HEK293 (cell line): ENCODE measurements around the gene EIF4G3.

ENCODE experiments used
- CTCF ChIA-PET: fragments of 350-600 bp; formaldehyde crosslinking; extraction: SDS; loops from one replicate; lab custom pipeline; 2021; ENCODE audit warnings: antibody characterized with exemption; lab: Yijun Ruan, JAX
- POLR2A ChIA-PET: fragments of 300-600 bp; formaldehyde crosslinking; extraction: SDS; loops from one replicate; lab custom pipeline; 2020; ENCODE audit warnings: antibody characterized with exemption, inconsistent platforms; lab: Yijun Ruan, JAX
- H3K27ac ChIP-seq: fragments of 200-500 bp; sonication (Bioruptor generic); 2 replicates; pipeline ENCODE4 v1.5.1; 2014; ENCODE audit warnings: low read depth, low read length, control low read depth, inconsistent platforms; ENCODE audit errors: extremely low read depth
- H3K36me3 ChIP-seq, 2 experiments: fragments of 200-500 bp in 1 of 2; sonication (Bioruptor generic) in 1 of 2; 1 replicate in 1 of 2; 2 replicates in 1 of 2; pipeline ENCODE4 v1.5.1; 2014 to 2017; ENCODE audit warnings: inconsistent platforms in 2 of 2, low read length in 2 of 2; ENCODE audit not compliant: control insufficient read depth in 2 of 2, insufficient read depth in 1 of 2
- H3K4me1 ChIP-seq: fragments of 200-500 bp; sonication (Bioruptor generic); 2 replicates; pipeline ENCODE4 v1.5.1; 2014; ENCODE audit warnings: mild to moderate bottlenecking, low read length, inconsistent platforms; ENCODE audit not compliant: control insufficient read depth, insufficient read depth
- H3K4me3 ChIP-seq: 2 replicates; pipeline ENCODE4 v1.5.1; 2011; ENCODE audit warnings: low read depth, mild to moderate bottlenecking, control low read depth, low read length, moderate library complexity
- H3K9me3 ChIP-seq: fragments of 200-500 bp; sonication (Bioruptor generic); 2 replicates; pipeline ENCODE4 v1.5.1; 2014; ENCODE audit warnings: low read depth, low read length, inconsistent platforms; ENCODE audit not compliant: control insufficient read depth, insufficient read depth
- GLIS2 ChIP-seq: fragments of 450-650 bp; formaldehyde crosslinking; IDR thresholded peaks from 2 replicates; pipeline ENCODE4 v1.5.1; 2016; ENCODE audit warnings: missing biosample characterization, missing genetic modification characterization
- HOXA7 ChIP-seq: sonication (generic); formaldehyde crosslinking; IDR thresholded peaks from 2 replicates; pipeline ENCODE4 v1.8.1; 2022; ENCODE audit warnings: missing genetic modification reagents, borderline replicate concordance
- HOXD13 ChIP-seq: sonication (generic); formaldehyde crosslinking; IDR thresholded peaks from 2 replicates; pipeline ENCODE4 v1.8.0; 2022; ENCODE audit warnings: missing genetic modification reagents, borderline replicate concordance
- SP3 ChIP-seq: fragments of 450-650 bp; formaldehyde crosslinking; IDR thresholded peaks from 2 replicates; pipeline ENCODE4 v1.5.1; 2016; ENCODE audit warnings: missing biosample characterization, missing genetic modification characterization
- ZEB2 ChIP-seq: fragments of 450-650 bp; formaldehyde crosslinking; IDR thresholded peaks from 2 replicates; pipeline ENCODE4 v1.5.1; 2016; ENCODE audit warnings: missing biosample characterization, missing genetic modification characterization
- ZNF112 ChIP-seq: fragments of 450-650 bp; formaldehyde crosslinking; IDR thresholded peaks from 2 replicates; pipeline ENCODE4 v1.5.0; 2017; ENCODE audit warnings: missing biosample characterization, missing genetic modification characterization
- ZNF133 ChIP-seq: fragments of 450-650 bp; formaldehyde crosslinking; IDR thresholded peaks from 2 replicates; pipeline ENCODE4 v1.5.1; 2016; ENCODE audit warnings: missing biosample characterization, missing genetic modification characterization
- ZNF16 ChIP-seq: fragments of 450-650 bp; formaldehyde crosslinking; IDR thresholded peaks from 2 replicates; pipeline ENCODE4 v1.5.1; 2016; ENCODE audit warnings: low read depth, missing biosample characterization, missing genetic modification characterization
- ZNF2 ChIP-seq: fragments of 450-650 bp; formaldehyde crosslinking; IDR thresholded peaks from 2 replicates; pipeline ENCODE4 v1.5.1; 2016; ENCODE audit warnings: missing biosample characterization, missing genetic modification characterization
- ZNF202 ChIP-seq: fragments of 450-650 bp; formaldehyde crosslinking; IDR thresholded peaks from 2 replicates; pipeline ENCODE4 v1.5.1; 2016; ENCODE audit warnings: missing biosample characterization, missing genetic modification characterization, borderline replicate concordance
- ZNF211 ChIP-seq: fragments of 450-650 bp; formaldehyde crosslinking; IDR thresholded peaks from 2 replicates; pipeline ENCODE4 v1.5.1; 2016; ENCODE audit warnings: low read depth, missing biosample characterization, missing genetic modification characterization
- ZNF221 ChIP-seq: fragments of 450-650 bp; formaldehyde crosslinking; IDR thresholded peaks from 2 replicates; pipeline ENCODE4 v1.5.1; 2017; ENCODE audit warnings: missing biosample characterization, missing genetic modification characterization, borderline replicate concordance
- ZNF423 ChIP-seq: fragments of 450-650 bp; formaldehyde crosslinking; IDR thresholded peaks from 2 replicates; pipeline ENCODE4 v1.5.1; 2016; ENCODE audit warnings: missing biosample characterization, missing genetic modification characterization
- ZNF544 ChIP-seq: fragments of 450-650 bp; formaldehyde crosslinking; IDR thresholded peaks from 2 replicates; pipeline ENCODE4 v1.5.0; 2017; ENCODE audit warnings: missing biosample characterization, missing genetic modification characterization
- ZNF549 ChIP-seq: fragments of 450-650 bp; IDR thresholded peaks from 2 replicates; pipeline ENCODE4 v1.5.1; 2018; ENCODE audit warnings: missing biosample characterization, missing genetic modification characterization, mild to moderate bottlenecking, inconsistent platforms, moderate library complexity
- ZNF558 ChIP-seq: fragments of 450-650 bp; formaldehyde crosslinking; IDR thresholded peaks from 2 replicates; pipeline ENCODE4 v1.5.1; 2016; ENCODE audit warnings: missing biosample characterization, missing genetic modification characterization
- ZNF610 ChIP-seq: fragments of 450-650 bp; formaldehyde crosslinking; IDR thresholded peaks from 2 replicates; pipeline ENCODE4 v1.5.1; 2016; ENCODE audit warnings: missing biosample characterization, missing genetic modification characterization, borderline replicate concordance
- ZNF658 ChIP-seq: fragments of 450-650 bp; formaldehyde crosslinking; IDR thresholded peaks from 2 replicates; pipeline ENCODE4; 2016; ENCODE audit warnings: missing biosample characterization, missing genetic modification characterization
- ZNF660 ChIP-seq: fragments of 450-650 bp; IDR thresholded peaks from 2 replicates; pipeline ENCODE4 v1.5.1; 2018; ENCODE audit warnings: missing biosample characterization, mild to moderate bottlenecking, missing genetic modification characterization
- ZSCAN16 ChIP-seq: fragments of 450-650 bp; formaldehyde crosslinking; IDR thresholded peaks from 2 replicates; pipeline ENCODE4 v1.5.1; 2016; ENCODE audit warnings: missing biosample characterization, missing genetic modification characterization
- TF ChIP-seq, protein P1 (sequence below): fragments of 450-650 bp; formaldehyde crosslinking; IDR thresholded peaks from 2 replicates; pipeline ENCODE4 v1.5.1; 2017; ENCODE audit warnings: missing biosample characterization, missing genetic modification characterization
- TF ChIP-seq, protein P2 (sequence below): fragments of 450-650 bp; IDR thresholded peaks from 2 replicates; pipeline ENCODE4 v1.5.1; 2018; ENCODE audit warnings: missing biosample characterization, missing genetic modification characterization
- TF ChIP-seq, protein P3 (sequence below): fragments of 450-650 bp; formaldehyde crosslinking; IDR thresholded peaks from 2 replicates; pipeline ENCODE4 v1.5.1; 2016; ENCODE audit warnings: missing biosample characterization, missing genetic modification characterization
- TF ChIP-seq, protein P4 (sequence below): fragments of 450-650 bp; formaldehyde crosslinking; IDR thresholded peaks from 2 replicates; pipeline ENCODE4 v1.5.1; 2016; ENCODE audit warnings: missing biosample characterization, missing genetic modification characterization, low read depth

Gene EIF4G3

DNA sequence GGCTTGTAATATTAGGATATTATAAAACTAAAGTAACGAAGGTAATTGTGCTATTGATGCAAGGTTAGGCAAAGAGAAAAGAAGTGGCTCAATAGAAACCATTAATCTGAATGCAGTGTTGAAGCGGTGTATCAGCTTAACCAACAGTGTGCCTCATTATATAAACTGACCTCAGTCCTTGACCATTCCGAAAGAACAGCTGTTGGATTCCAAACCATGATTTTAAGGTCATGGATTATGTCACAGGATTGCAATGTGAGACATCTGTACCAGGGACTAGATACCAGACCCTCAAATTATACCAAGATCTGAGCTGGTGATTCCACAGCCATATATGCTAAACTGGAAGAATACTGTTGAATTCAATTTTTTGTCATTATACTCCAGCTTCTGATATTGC lies 255.4 kb downstream of the EIF4G3 start (continued):
- TF ChIP-seq, protein P1, sequence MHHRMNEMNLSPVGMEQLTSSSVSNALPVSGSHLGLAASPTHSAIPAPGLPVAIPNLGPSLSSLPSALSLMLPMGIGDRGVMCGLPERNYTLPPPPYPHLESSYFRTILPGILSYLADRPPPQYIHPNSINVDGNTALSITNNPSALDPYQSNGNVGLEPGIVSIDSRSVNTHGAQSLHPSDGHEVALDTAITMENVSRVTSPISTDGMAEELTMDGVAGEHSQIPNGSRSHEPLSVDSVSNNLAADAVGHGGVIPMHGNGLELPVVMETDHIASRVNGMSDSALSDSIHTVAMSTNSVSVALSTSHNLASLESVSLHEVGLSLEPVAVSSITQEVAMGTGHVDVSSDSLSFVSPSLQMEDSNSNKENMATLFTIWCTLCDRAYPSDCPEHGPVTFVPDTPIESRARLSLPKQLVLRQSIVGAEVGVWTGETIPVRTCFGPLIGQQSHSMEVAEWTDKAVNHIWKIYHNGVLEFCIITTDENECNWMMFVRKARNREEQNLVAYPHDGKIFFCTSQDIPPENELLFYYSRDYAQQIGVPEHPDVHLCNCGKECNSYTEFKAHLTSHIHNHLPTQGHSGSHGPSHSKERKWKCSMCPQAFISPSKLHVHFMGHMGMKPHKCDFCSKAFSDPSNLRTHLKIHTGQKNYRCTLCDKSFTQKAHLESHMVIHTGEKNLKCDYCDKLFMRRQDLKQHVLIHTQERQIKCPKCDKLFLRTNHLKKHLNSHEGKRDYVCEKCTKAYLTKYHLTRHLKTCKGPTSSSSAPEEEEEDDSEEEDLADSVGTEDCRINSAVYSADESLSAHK (tag by site-specific recombination) = no peak
- TF ChIP-seq ZNF16 = no peak
- TF ChIP-seq ZSCAN16 (tag by site-specific recombination) = no peak
- TF ChIP-seq ZNF211 (tag by site-specific recombination) = no peak

DNA sequence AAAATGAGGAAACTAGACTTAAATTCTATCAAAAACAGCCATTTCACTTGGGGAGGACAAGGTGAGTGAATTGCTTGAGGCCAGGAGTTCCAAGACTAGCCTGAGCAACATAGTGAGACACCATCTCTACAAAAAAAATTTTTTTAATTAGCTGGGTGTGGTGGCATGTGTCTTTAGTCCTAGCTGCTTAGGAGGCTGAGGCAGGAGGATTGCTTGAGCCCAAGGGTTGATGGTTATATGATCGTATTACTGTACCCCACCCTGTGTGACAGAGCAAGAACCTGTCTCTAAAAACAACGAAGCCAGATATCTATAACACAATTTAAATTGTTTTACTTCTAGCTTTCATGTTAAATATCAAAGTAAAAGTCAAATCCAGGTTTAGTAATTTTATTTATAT lies 263.5 kb downstream of the EIF4G3 start:
- TF ChIP-seq ZNF112 (tag by site-specific recombination) = no peak
- TF ChIP-seq ZNF133 (tag by site-specific recombination) = no peak
- no peak for TF ChIP-seq SP3 (tag by site-specific recombination)
- TF ChIP-seq ZNF221 = no peak
- no peak for TF ChIP-seq ZNF544 (tag by site-specific recombination)
- TF ChIP-seq ZNF2 (tag by site-specific recombination) = no peak
- no peak for TF ChIP-seq GLIS2 (tag by site-specific recombination)
- TF ChIP-seq HOXD13 (CRISPR knock-in tag) = no peak
- TF ChIP-seq ZNF610 (tag by site-specific recombination) = no peak
- TF ChIP-seq, protein P2, sequence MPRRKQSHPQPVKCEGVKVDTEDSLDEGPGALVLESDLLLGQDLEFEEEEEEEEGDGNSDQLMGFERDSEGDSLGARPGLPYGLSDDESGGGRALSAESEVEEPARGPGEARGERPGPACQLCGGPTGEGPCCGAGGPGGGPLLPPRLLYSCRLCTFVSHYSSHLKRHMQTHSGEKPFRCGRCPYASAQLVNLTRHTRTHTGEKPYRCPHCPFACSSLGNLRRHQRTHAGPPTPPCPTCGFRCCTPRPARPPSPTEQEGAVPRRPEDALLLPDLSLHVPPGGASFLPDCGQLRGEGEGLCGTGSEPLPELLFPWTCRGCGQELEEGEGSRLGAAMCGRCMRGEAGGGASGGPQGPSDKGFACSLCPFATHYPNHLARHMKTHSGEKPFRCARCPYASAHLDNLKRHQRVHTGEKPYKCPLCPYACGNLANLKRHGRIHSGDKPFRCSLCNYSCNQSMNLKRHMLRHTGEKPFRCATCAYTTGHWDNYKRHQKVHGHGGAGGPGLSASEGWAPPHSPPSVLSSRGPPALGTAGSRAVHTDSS (tag by site-specific recombination) = no peak
- no peak for TF ChIP-seq ZEB2 (tag by site-specific recombination)
- no peak for TF ChIP-seq ZNF549 (tag by site-specific recombination)
- no peak for TF ChIP-seq ZNF202 (tag by site-specific recombination)
- no peak for TF ChIP-seq ZNF658 (tag by site-specific recombination)
- TF ChIP-seq HOXA7 (CRISPR knock-in tag) = no peak
- no peak for TF ChIP-seq ZNF423 (tag by site-specific recombination)
- no peak for TF ChIP-seq ZNF660 (tag by site-specific recombination)
- TF ChIP-seq, protein P3, sequence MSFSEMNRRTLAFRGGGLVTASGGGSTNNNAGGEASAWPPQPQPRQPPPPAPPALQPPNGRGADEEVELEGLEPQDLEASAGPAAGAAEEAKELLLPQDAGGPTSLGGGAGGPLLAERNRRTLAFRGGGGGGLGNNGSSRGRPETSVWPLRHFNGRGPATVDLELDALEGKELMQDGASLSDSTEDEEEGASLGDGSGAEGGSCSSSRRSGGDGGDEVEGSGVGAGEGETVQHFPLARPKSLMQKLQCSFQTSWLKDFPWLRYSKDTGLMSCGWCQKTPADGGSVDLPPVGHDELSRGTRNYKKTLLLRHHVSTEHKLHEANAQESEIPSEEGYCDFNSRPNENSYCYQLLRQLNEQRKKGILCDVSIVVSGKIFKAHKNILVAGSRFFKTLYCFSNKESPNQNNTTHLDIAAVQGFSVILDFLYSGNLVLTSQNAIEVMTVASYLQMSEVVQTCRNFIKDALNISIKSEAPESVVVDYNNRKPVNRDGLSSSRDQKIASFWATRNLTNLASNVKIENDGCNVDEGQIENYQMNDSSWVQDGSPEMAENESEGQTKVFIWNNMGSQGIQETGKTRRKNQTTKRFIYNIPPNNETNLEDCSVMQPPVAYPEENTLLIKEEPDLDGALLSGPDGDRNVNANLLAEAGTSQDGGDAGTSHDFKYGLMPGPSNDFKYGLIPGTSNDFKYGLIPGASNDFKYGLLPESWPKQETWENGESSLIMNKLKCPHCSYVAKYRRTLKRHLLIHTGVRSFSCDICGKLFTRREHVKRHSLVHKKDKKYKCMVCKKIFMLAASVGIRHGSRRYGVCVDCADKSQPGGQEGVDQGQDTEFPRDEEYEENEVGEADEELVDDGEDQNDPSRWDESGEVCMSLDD (tag by site-specific recombination) = no peak
- no peak for TF ChIP-seq ZNF558
- TF ChIP-seq, protein P4, sequence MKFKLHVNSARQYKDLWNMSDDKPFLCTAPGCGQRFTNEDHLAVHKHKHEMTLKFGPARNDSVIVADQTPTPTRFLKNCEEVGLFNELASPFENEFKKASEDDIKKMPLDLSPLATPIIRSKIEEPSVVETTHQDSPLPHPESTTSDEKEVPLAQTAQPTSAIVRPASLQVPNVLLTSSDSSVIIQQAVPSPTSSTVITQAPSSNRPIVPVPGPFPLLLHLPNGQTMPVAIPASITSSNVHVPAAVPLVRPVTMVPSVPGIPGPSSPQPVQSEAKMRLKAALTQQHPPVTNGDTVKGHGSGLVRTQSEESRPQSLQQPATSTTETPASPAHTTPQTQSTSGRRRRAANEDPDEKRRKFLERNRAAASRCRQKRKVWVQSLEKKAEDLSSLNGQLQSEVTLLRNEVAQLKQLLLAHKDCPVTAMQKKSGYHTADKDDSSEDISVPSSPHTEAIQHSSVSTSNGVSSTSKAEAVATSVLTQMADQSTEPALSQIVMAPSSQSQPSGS (tag by site-specific recombination) = no peak
- no peaks in the 10 kb centered on the region for H3K4me1 ChIP-seq
- H3K9me3 ChIP-seq = no peaks in the 10 kb centered on the region
- H3K36me3 ChIP-seq = peaks cover 0 to 5% of the 10 kb centered on the region in 2 experiments; a peak in 1 of 3 replicates
- no peak overlapping the region for H3K27ac ChIP-seq
- CTCF ChIA-PET = interaction anchor here (0.6 to 1.0 kb wide), 2 partner anchors 160 to 281 kb away, joined by 3 to 4 read pairs; no protein-coding TSS in a partner anchor
- no peak overlapping the region for H3K4me3 ChIP-seq
- POLR2A ChIA-PET = no interaction called here
